DND-41 (cell line): ENCODE data around the gene CLECL1.

Experiments
- EZH2 ChIP-seq: IDR thresholded peaks from 3 replicates; pipeline ENCODE4 v1.6.1; 2012; ENCODE audit warnings: borderline replicate concordance, low read depth, mild to moderate bottlenecking, moderate library complexity, low read length, inconsistent platforms; ENCODE audit not compliant: severe bottlenecking
- TF ChIP-seq, protein P1 (sequence below): IDR thresholded peaks from 2 replicates; pipeline ENCODE4 v1.5.1; 2012; ENCODE audit warnings: borderline replicate concordance, low read length, moderate library complexity, mild to moderate bottlenecking; ENCODE audit not compliant: poor library complexity, severe bottlenecking; ENCODE audit errors: extremely low read depth

DNA sequence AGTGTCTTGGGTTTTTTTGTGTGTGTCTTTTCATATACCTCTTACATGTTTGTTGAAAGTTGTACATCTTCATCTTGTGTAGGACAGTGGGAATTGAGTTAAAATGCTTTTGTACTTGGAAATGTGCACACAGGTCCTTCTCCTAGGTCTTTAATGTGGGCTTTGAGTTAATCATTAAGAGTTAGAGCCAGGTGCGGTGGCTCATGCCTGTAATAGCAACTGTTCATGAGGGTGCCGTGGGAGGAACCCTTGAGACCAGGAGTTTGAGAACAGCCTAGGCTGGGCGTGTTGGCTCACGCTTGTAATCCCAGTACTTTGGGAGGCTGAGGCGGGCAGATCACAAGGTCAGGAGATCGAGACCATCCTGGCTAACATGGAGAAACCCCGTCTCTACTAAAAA, 13.9 kb downstream of the CLECL1 start:
- TF ChIP-seq, protein P1, sequence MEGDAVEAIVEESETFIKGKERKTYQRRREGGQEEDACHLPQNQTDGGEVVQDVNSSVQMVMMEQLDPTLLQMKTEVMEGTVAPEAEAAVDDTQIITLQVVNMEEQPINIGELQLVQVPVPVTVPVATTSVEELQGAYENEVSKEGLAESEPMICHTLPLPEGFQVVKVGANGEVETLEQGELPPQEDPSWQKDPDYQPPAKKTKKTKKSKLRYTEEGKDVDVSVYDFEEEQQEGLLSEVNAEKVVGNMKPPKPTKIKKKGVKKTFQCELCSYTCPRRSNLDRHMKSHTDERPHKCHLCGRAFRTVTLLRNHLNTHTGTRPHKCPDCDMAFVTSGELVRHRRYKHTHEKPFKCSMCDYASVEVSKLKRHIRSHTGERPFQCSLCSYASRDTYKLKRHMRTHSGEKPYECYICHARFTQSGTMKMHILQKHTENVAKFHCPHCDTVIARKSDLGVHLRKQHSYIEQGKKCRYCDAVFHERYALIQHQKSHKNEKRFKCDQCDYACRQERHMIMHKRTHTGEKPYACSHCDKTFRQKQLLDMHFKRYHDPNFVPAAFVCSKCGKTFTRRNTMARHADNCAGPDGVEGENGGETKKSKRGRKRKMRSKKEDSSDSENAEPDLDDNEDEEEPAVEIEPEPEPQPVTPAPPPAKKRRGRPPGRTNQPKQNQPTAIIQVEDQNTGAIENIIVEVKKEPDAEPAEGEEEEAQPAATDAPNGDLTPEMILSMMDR: no peak
- no peak for TF ChIP-seq EZH2
